ENCODE measurements around the gene HEBP1. TPM values are rescaled to one million over a fixed set of nuclear protein-coding genes. Genes with fewer than 3 reads are reported as not detected.

Gene HEBP1
- polyA plus RNA-seq, 1 donor (not counting 4 experiments of a cell fraction or from before 2014, with no cell fraction given) = 24.8 TPM

DNA sequence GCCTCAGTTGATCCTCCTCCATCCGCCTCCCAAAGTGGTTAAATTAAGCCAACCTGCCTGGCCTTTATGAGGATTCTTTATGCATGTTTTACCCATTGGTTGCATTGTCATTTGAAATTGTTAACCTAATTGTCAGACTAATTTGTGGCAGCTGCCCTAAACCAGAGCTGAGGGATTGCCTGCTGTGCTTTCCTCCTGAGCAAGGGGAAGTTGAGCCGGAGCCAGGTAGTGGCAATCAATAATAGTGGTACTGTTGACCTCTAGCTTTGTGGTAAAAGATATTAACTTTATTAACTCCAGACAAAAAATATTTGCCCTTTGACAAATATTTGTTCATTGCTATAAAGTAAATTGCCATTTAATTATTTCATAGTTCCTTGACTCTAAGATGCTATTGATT, 5.6 kb upstream of the HEBP1 start:
- TF ChIP-seq, protein P1, sequence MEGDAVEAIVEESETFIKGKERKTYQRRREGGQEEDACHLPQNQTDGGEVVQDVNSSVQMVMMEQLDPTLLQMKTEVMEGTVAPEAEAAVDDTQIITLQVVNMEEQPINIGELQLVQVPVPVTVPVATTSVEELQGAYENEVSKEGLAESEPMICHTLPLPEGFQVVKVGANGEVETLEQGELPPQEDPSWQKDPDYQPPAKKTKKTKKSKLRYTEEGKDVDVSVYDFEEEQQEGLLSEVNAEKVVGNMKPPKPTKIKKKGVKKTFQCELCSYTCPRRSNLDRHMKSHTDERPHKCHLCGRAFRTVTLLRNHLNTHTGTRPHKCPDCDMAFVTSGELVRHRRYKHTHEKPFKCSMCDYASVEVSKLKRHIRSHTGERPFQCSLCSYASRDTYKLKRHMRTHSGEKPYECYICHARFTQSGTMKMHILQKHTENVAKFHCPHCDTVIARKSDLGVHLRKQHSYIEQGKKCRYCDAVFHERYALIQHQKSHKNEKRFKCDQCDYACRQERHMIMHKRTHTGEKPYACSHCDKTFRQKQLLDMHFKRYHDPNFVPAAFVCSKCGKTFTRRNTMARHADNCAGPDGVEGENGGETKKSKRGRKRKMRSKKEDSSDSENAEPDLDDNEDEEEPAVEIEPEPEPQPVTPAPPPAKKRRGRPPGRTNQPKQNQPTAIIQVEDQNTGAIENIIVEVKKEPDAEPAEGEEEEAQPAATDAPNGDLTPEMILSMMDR (optimal IDR thresholded peaks at IDR 0.05 in 1 of 3, IDR thresholded peaks at IDR 0.05 in 1 of 3, conservative IDR thresholded peaks at IDR 0.05 in 1 of 3; ENCODE audit: extremely low read depth in 1 of 3, insufficient read depth in 2 of 3, low read length in 3 of 3) = no peak
- no peak for TF ChIP-seq EZH2 (IDR thresholded peaks at IDR 0.05; ENCODE audit: low read length)
- DNase-seq (ENCODE audit: low read depth, low spot score) = no peak
- dilution Hi-C loops (cut with MboI; ENCODE audit: extremely low pct_ligation_motif_present, low sequenced_read_pairs) = no loop called here

DNA sequence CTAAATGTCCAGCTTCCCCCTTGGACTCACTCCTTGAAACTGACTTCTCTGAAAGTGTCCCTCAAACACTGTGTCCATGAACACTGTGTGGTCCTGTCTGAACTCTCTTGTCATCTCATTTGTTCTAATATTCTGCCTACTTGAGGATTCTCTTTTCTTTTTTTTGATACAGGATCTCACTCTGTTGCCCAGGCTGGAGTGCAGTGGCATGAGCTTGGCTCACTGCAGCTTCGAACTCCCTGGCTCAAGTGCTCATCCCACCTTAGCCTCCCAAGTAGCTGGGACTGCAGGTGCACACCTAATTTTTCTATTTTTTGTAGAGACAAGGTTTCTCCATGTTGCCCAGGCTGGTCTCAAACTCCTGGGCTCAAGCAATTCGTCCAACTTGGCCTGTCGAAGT, 4.9 kb upstream of the HEBP1 start:
- Histone ChIP-seq H3K79me2 (ENCODE audit: control insufficient read depth, insufficient read depth, low read length) (no peaks in the 10 kb centered on the region), H3K9me1 (ENCODE audit: control insufficient read depth, extremely low read depth, insufficient read depth, low read length) (no peaks in the 10 kb centered on the region), H3K4me3 (ENCODE audit: control insufficient read depth in 2 of 3, extremely low read depth in 1 of 3, insufficient read depth in 2 of 3, low read depth in 1 of 3, low read length in 3 of 3) (no peak overlapping the region), H3K9ac (ENCODE audit: control insufficient read depth, extremely low read depth, insufficient read depth, low read length) (no peak overlapping the region), H2AFZ (ENCODE audit: control insufficient read depth, low read length) (no peak overlapping the region), H3K27ac (ENCODE audit: control insufficient read depth, insufficient read depth, low read length) (no peak overlapping the region), H3K9me3 (ENCODE audit: control insufficient read depth, low read depth, low read length) (no peaks in the 10 kb centered on the region), H3K27me3 (ENCODE audit: control insufficient read depth, extremely low read depth, insufficient read depth, low read length) (no peaks in the 10 kb centered on the region), H3K4me1 (ENCODE audit: control insufficient read depth, extremely low read depth, insufficient read depth, low read length) (no peaks in the 10 kb centered on the region), H4K20me1 (ENCODE audit: control insufficient read depth, extremely low read depth, insufficient read depth, low read length) (no peaks in the 10 kb centered on the region), H3K36me3 (ENCODE audit: control insufficient read depth in 2 of 2, extremely low read depth in 1 of 2, insufficient read depth in 2 of 2, low read length in 2 of 2) (no peaks in the 10 kb centered on the region), H3K4me2 (ENCODE audit: control insufficient read depth, extremely low read depth, insufficient read depth, low read depth, low read length) (no peak overlapping the region)
- DNase-seq (ENCODE audit: low read depth, low spot score) = no peak
- TF ChIP-seq, protein P1 (optimal IDR thresholded peaks at IDR 0.05 in 1 of 3, IDR thresholded peaks at IDR 0.05 in 1 of 3, conservative IDR thresholded peaks at IDR 0.05 in 1 of 3; ENCODE audit: extremely low read depth in 1 of 3, insufficient read depth in 2 of 3, low read length in 3 of 3) = no peak
- TF ChIP-seq EZH2 (IDR thresholded peaks at IDR 0.05; ENCODE audit: low read length) = no peak
- no peak for FAIRE-seq
- dilution Hi-C loops (cut with MboI; ENCODE audit: extremely low pct_ligation_motif_present, low sequenced_read_pairs) = no loop called here

More for the DNA sequence above, 5.6 kb upstream of the HEBP1 start:
- Histone ChIP-seq H3K27me3 (ENCODE audit: control insufficient read depth, extremely low read depth, insufficient read depth, low read length) (no peaks in the 10 kb centered on the region), H3K79me2 (ENCODE audit: control insufficient read depth, insufficient read depth, low read length) (no peaks in the 10 kb centered on the region), H3K4me1 (ENCODE audit: control insufficient read depth, extremely low read depth, insufficient read depth, low read length) (no peaks in the 10 kb centered on the region), H3K4me2 (ENCODE audit: control insufficient read depth, extremely low read depth, insufficient read depth, low read depth, low read length) (no peak overlapping the region), H3K9me1 (ENCODE audit: control insufficient read depth, extremely low read depth, insufficient read depth, low read length) (no peaks in the 10 kb centered on the region), H4K20me1 (ENCODE audit: control insufficient read depth, extremely low read depth, insufficient read depth, low read length) (no peaks in the 10 kb centered on the region), H3K36me3 (ENCODE audit: control insufficient read depth in 2 of 2, extremely low read depth in 1 of 2, insufficient read depth in 2 of 2, low read length in 2 of 2) (no peaks in the 10 kb centered on the region), H2AFZ (ENCODE audit: control insufficient read depth, low read length) (no peak overlapping the region), H3K27ac (ENCODE audit: control insufficient read depth, insufficient read depth, low read length) (no peak overlapping the region), H3K9me3 (ENCODE audit: control insufficient read depth, low read depth, low read length) (no peaks in the 10 kb centered on the region), H3K9ac (ENCODE audit: control insufficient read depth, extremely low read depth, insufficient read depth, low read length) (no peak overlapping the region), H3K4me3 (ENCODE audit: control insufficient read depth in 2 of 3, extremely low read depth in 1 of 3, insufficient read depth in 2 of 3, low read depth in 1 of 3, low read length in 3 of 3) (no peak overlapping the region)
- no peak for FAIRE-seq
